Endothelial cell of umbilical vein (primary cell): ENCODE data around the gene DOCK4. TPM values are rescaled to one million over a fixed set of nuclear protein-coding genes. Genes with fewer than 3 reads are reported as not detected.

ENCODE experiments used
- BruUV-seq: library from RNA; stranded (reverse); fragments of 400-500 nt; replicated peaks from 2 replicates; lab custom pipeline; 2021; lab: Mats Ljungman, UMichigan
- CTCF ChIA-PET: fragments of 300-600, 350-600 bp; sonication (Branson Sonifier 250); formaldehyde crosslinking; loops from one replicate; lab custom pipeline; 2021; ENCODE audit warnings: antibody characterized with exemption, inconsistent platforms; lab: Charles Lee
- POLR2A ChIA-PET: fragments of 300-600, 350-600 bp; sonication (Branson Sonifier 250); formaldehyde crosslinking; loops from one replicate; lab custom pipeline; 2021; ENCODE audit warnings: antibody characterized with exemption, inconsistent platforms; lab: Charles Lee
- DNase-seq: peaks from one replicate; pipeline ENCODE4 v3.0.0-alpha.2; 2011; ENCODE audit warnings: low read depth, low spot score
- FAIRE-seq: peaks from 2 replicates; lab custom pipeline; 2011; peaks lifted over from hg19 to GRCh38; lab: Jason Lieb, UNC
- H2AFZ ChIP-seq: 2 replicates; pipeline ENCODE4 v1.6.0; 2012; ENCODE audit warnings: low read depth, low read length, control low read depth, inconsistent platforms
- H3K27ac ChIP-seq: 2 replicates; pipeline ENCODE4 v1.5.1; 2011; ENCODE audit warnings: low read depth, mild to moderate bottlenecking, control low read depth, low read length, moderate library complexity; ENCODE audit not compliant: insufficient read depth
- H3K27me3 ChIP-seq, 2 experiments: 2 replicates each; pipeline versions ENCODE4 v1.6.0 to v1.6.1; 2011; ENCODE audit warnings: low read length in 2 of 2, mixed read lengths in 1 of 2; ENCODE audit not compliant: control insufficient read depth in 2 of 2, insufficient read depth in 2 of 2
- H3K36me3 ChIP-seq, 2 experiments: 2 replicates in 1 of 2; 3 replicates in 1 of 2; pipeline ENCODE4 v1.5.1; 2011; ENCODE audit warnings: low read length in 2 of 2, mild to moderate bottlenecking in 1 of 2, moderate library complexity in 1 of 2; ENCODE audit not compliant: control insufficient read depth in 2 of 2, insufficient read depth in 2 of 2; ENCODE audit errors: extremely low read depth in 1 of 2
- H3K4me1 ChIP-seq: 3 replicates; pipeline ENCODE4 v1.5.1; 2011; ENCODE audit warnings: mild to moderate bottlenecking, low read length; ENCODE audit not compliant: control insufficient read depth, insufficient read depth; ENCODE audit errors: extremely low read depth
- H3K4me2 ChIP-seq: 2 replicates; pipeline ENCODE4 v1.6.1; 2011; ENCODE audit warnings: low read length, control low read depth, mixed read lengths; ENCODE audit not compliant: insufficient read depth
- H3K4me3 ChIP-seq, 3 experiments: fragments of 200-600 bp in 1 of 3; sonication (generic), shearing (Covaris generic) in 1 of 3; replicated peaks in 1 of 3; 2 replicates each; pipeline ENCODE4 v1.5.1; 2011 to 2016; ENCODE audit warnings: control low read depth in 3 of 3, low read length in 3 of 3, mild to moderate bottlenecking in 2 of 3, inconsistent platforms in 1 of 3, low read depth in 1 of 3, moderate library complexity in 1 of 3; ENCODE audit not compliant: insufficient read depth in 1 of 3
- H3K79me2 ChIP-seq: 2 replicates; pipeline ENCODE4 v1.6.0; 2012; ENCODE audit warnings: low read length, inconsistent platforms; ENCODE audit not compliant: control insufficient read depth, insufficient read depth
- H3K9ac ChIP-seq: replicated peaks from 2 replicates; pipeline ENCODE3; 2011; ENCODE audit warnings: low read length, control low read depth; ENCODE audit not compliant: insufficient read depth; ENCODE audit errors: extremely low read depth
- H3K9me1 ChIP-seq: replicated peaks from 3 replicates; pipeline ENCODE4 v1.6.0; 2011; ENCODE audit warnings: mild to moderate bottlenecking, low read length; ENCODE audit not compliant: control insufficient read depth, insufficient read depth; ENCODE audit errors: extremely low read depth
- H3K9me3 ChIP-seq: replicated peaks from 2 replicates; pipeline ENCODE4 v1.5.1; 2012; ENCODE audit warnings: low read length, inconsistent platforms; ENCODE audit not compliant: control insufficient read depth, insufficient read depth
- H4K20me1 ChIP-seq: replicated peaks from 2 replicates; pipeline ENCODE3; 2011; ENCODE audit warnings: mild to moderate bottlenecking, low read length; ENCODE audit not compliant: control insufficient read depth, insufficient read depth; ENCODE audit errors: extremely low read depth
- FOS ChIP-seq: IDR thresholded peaks from 2 replicates; pipeline ENCODE4 v1.6.1; 2011; ENCODE audit warnings: mild to moderate bottlenecking, low read length, moderate library complexity, borderline replicate concordance; ENCODE audit not compliant: insufficient read depth
- JUN ChIP-seq: IDR thresholded peaks from 2 replicates; pipeline ENCODE4 v1.6.1; 2011; ENCODE audit warnings: borderline replicate concordance, low read depth; ENCODE audit not compliant: insufficient read length, insufficient read depth
- dilution Hi-C: fragments of 300-500 bp; cut with MboI; formaldehyde crosslinking; loops from one replicate; pipeline ENCODE4 v1.15.0; 2019; ENCODE audit warnings: low sequenced_read_pairs; ENCODE audit not compliant: extremely low pct_ligation_motif_present
- intact Hi-C: fragments of 100-400 bp; cut with micrococcal nuclease; formaldehyde crosslinking; loops from one replicate; pipeline ENCODE4 v1.10.0; 2022
- polyA plus RNA-seq, 4 experiments: library from polyadenylated mRNA; depleted of rRNA in 3 of 4; stranded (reverse) in 3 of 4; unstranded in 1 of 4; fragments of >200 nt; gene quantifications; 2 replicates each; pipeline versions ENCODE4 v1.2.1 to v1.2.3, GENCODE V29; 2011 to 2012; ENCODE audit warnings: missing spikeins in 1 of 4
- total RNA-seq: library from RNA; stranded (reverse); gene quantifications from 2 replicates; pipeline ENCODE4 v1.2.3, GENCODE V29; 2021
- TF ChIP-seq, protein P1 (sequence below), 2 donors: IDR thresholded peaks; 1 replicate in 1 of 2; 2 replicates in 1 of 2; pipeline ENCODE4 v1.5.1; 2011; ENCODE audit warnings: low read length in 2 of 2, mild to moderate bottlenecking in 2 of 2, moderate library complexity in 2 of 2, control low read depth in 1 of 2, inconsistent platforms in 1 of 2, low read depth in 1 of 2; ENCODE audit not compliant: insufficient read depth in 1 of 2; ENCODE audit errors: extremely low read depth in 1 of 2

The DOCK4 gene
- total and polyA plus RNA-seq, 2 donors (not counting 3 experiments of a cell fraction or from before 2014, with no cell fraction given), result 47.4 to 164 TPM

DNA sequence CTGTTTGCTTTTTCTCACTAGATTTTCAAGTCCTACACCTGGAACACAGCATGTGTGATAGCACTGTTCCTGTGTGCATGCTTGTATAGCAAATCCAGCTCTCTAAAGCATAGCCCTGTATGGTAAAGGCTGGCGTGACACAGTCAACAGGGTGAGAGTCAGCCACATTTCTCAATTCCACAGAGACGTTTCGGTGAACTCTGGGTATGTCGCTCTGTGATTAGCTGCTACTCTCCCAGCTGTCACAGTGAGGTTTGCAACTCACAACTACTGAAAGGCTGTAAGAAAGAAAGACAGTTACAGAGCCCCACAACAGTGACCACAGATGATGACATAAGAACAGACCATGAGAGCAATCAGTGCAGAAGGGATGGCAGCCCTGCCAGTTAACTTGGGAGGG is 473.3 kb downstream of the DOCK4 start:
- no peaks in the 10 kb centered on the region for H3K9me3 ChIP-seq
- no peak for TF ChIP-seq FOS
- no peaks in the 10 kb centered on the region for H4K20me1 ChIP-seq
- no TSS peak for BruUV-seq
- no peak overlapping the region for H3K4me3 ChIP-seq
- H2AFZ ChIP-seq, result no peak overlapping the region
- FAIRE-seq (no peak), DNase-seq (no peak)
- intact Hi-C loops (loop anchor here (10.0 kb wide), 1 partner anchor 1888 kb away; no protein-coding TSS in a partner anchor), dilution Hi-C loops (no loop called here)
- H3K4me1 ChIP-seq, result peaks cover 10% of the 10 kb centered on the region
- H3K9me1 ChIP-seq, result no peaks in the 10 kb centered on the region
- no peaks in the 10 kb centered on the region for H3K79me2 ChIP-seq
- no peaks in the 10 kb centered on the region for H3K27me3 ChIP-seq
- H3K9ac ChIP-seq, result no peak overlapping the region
- H3K4me2 ChIP-seq, result no peak overlapping the region
- CTCF ChIA-PET, result no interaction called here
- peaks cover 38 to 46% of the 10 kb centered on the region in 2 experiments for H3K36me3 ChIP-seq
- H3K27ac ChIP-seq, result no peak overlapping the region
- POLR2A ChIA-PET, result no interaction called here

DNA sequence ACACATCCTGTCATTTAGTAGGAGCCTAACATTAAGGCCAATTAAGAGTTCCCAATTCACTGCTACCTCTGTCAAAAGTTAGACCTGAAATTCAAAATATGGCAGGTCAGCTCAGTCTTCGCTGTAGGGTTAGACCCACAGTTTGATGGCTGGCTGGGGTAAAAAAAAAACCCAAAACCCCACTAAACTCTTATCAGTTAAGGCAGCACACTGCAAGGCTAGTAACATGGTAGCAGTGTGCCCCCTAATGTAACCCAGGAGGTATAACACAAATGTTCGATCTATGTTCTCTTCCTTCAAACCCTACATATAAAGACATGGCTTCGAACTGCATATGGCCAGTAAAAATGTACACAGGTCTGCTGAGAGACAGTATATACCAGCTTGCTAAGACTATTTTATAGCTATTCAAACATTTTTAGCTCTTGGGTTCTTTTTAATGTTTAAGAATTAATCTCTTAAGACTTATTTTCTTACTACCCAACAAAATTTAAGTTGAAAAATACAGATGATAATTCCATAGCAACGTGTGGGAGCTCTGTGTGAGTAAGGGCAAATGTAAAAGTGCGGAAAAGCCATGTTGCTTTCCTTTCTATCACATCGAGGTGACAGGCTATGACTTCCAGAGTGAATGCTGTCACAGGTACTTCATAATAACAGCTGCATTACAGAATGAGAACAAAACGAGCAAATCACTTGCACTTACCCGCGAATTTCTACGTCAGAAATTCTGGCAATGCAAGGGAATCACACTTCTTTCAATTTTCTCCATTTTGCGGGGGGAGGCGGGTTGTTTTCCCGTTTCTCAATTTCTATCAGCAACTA is 475.5 kb downstream of the DOCK4 start:
- H3K9me1 ChIP-seq, result no peaks in the 10 kb centered on the region
- no peaks in the 10 kb centered on the region for H3K27me3 ChIP-seq
- no TSS peak for BruUV-seq
- H3K36me3 ChIP-seq, result peaks cover 38 to 47% of the 10 kb centered on the region in 2 experiments
- H2AFZ ChIP-seq, result no peak overlapping the region
- FAIRE-seq, result no peak
- H3K27ac ChIP-seq, result no peak overlapping the region
- dilution Hi-C loops, result no loop called here
- H3K9me3 ChIP-seq, result no peaks in the 10 kb centered on the region
- H4K20me1 ChIP-seq, result no peaks in the 10 kb centered on the region
- no peak for TF ChIP-seq JUN
- TF ChIP-seq, protein P1, sequence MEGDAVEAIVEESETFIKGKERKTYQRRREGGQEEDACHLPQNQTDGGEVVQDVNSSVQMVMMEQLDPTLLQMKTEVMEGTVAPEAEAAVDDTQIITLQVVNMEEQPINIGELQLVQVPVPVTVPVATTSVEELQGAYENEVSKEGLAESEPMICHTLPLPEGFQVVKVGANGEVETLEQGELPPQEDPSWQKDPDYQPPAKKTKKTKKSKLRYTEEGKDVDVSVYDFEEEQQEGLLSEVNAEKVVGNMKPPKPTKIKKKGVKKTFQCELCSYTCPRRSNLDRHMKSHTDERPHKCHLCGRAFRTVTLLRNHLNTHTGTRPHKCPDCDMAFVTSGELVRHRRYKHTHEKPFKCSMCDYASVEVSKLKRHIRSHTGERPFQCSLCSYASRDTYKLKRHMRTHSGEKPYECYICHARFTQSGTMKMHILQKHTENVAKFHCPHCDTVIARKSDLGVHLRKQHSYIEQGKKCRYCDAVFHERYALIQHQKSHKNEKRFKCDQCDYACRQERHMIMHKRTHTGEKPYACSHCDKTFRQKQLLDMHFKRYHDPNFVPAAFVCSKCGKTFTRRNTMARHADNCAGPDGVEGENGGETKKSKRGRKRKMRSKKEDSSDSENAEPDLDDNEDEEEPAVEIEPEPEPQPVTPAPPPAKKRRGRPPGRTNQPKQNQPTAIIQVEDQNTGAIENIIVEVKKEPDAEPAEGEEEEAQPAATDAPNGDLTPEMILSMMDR (IDR thresholded peaks at IDR 0.05; ENCODE audit: extremely low read depth in 1 of 2, insufficient read depth in 1 of 2, low read depth in 1 of 2, low read length in 2 of 2), result peak in 1 of 2 donors; percentile 20
- H3K4me1 ChIP-seq, result no peaks in the 10 kb centered on the region
- H3K4me3 ChIP-seq, result no peak overlapping the region
- intact Hi-C loops, result loop anchor here (10.0 kb wide), 1 partner anchor 1886 kb away; no protein-coding TSS in a partner anchor
- no peaks in the 10 kb centered on the region for H3K79me2 ChIP-seq
- peak; percentile 18 for DNase-seq
- H3K9ac ChIP-seq, result no peak overlapping the region
- ChIA-PET POLR2A (no interaction called here), CTCF (interaction anchor here (1.5 kb wide), 1 partner anchor 401 kb away, joined by 4 read pairs; no protein-coding TSS in a partner anchor)
- H3K4me2 ChIP-seq, result no peak overlapping the region
